TTC549 (cell line): ENCODE results near the gene VARS2.
"Not testable (repeated sequence)": the region's sequence is repeated elsewhere in the genome, so short reads cannot be mapped to it uniquely, and the experiment has no call there.

Experiments
- FAIRE-seq: peaks from 2 replicates; lab custom pipeline; 2012; peaks lifted over from hg19 to GRCh38; lab: Jason Lieb, UNC

The VARS2 gene

DNA sequence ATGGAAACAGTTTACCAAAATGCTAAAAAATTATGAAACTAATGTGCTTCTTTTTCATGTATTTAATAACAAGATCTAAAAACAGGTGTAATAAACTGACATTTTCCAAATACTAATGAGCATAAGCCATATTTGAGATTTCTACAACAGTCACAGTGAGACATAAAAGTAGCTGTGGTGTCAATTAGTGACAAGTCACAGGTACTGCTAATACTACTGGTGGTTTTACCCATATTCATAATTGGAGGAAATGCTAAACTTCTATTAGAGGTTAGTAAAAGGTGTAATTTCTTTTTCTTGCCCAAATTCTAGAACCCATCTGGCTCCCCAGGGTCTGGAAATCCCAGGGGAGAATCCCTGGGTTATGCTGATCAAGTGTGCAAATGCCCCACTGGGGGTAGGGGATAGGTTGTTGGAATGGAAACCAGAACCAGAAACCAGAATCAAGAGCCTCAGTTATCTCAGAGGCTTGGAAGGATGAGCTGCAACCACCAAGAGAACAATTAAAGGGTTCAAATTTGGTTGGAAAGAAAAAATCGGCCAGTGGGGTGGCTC, 13.1 kb upstream of the VARS2 start:
- no peak for FAIRE-seq

DNA sequence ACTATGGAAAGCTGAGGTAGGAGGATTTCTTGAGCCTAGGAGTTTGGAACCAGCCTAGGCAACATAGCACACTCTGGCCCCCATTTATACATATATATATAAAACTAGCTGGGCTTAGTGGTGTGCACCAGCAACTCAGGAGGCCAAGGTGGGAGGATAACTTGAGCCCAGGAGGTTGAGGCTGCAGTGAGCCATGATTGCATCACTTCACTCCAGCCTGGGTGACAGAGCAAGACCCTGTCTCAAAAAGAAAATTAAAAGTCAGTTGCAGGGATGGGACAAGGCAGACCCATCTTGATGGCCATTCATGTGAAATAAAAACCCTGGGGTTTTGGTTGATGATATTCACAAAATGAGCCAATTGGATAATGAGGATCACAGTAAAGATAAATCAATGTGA, 12.6 kb upstream of the VARS2 start:
- FAIRE-seq: no peak

DNA sequence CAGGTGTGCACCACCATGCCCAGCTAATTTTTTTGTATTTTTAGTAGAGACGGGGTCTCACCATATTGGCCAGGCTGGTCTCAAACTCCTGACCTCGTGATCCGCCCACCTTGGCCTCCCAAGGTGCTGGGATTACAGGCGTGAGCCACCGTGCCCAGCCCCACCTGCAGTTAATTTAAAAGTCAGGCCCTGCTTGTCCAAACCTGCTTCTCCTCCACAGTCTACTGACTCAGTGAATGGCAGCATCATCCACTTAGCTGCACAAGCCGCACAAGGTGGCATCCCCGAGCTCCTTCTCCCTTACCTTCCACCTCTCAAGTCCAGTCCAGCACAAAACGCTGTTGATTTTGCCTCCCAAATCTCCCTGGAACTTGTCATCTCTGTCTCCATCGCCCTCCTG, 11.8 kb upstream of the VARS2 start:
- not testable (repeated sequence) for FAIRE-seq

DNA sequence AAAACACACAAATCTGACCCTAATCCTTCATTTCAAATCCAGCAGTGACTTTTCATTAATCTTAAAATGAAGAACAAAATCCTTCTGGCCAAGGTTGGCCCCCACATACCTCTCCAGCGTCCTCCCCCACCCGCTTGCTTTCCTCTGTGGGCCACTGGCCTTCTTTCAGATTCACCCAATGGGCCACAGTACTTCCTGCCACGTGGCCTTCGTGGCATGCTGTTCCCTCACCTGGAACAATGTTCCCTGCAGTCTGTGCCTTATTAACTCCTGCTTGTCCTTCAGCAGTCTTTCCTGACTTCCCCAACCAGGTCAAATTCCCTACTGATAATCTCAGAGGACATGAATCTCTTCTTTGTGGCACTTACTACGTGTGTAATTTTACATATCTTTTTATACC, 11.3 kb upstream of the VARS2 start:
- FAIRE-seq: no peak

DNA sequence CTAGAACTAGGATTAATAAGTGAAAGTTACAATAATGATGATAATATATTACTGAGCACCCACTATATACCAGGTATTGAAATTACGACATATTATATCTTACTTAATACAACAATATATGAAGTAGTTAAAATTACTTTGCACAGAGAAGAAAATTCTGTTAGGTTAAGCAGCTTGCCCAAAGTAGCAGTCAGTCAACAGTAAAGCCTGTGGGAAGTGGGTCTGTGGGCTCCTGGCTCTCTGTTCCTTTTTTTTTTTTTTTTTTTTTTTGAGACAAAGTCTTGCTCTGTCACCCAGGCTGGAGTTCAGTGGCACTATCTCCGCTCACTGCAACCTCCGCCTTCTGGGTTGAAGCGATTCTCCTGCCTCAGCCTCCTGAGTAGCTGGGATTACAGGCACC, 10.8 kb upstream of the VARS2 start:
- FAIRE-seq: no peak

DNA sequence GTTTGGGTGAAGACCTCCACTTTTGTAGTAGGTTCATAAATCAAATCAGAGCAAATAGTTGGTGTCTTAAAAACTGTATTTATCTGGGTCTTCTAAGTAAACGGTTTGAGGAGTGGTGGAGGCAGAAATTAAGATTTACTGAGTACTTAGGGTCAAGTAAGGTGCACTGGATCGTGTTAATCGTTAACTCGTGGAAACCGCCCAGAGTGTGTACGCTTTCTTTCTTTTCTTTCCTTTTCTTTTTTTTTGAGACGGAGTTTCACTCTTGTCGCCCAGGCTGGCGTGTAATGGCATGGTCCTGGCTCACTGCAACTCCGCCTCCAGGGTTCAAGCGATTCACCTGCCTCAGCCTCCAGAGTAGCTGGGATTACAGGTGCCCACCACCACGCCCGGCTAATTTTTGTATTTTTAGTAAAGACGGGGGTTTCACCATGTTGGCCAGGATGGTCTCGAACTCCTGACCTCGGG, 6.7 kb upstream of the VARS2 start:
- not testable (repeated sequence) for FAIRE-seq

DNA sequence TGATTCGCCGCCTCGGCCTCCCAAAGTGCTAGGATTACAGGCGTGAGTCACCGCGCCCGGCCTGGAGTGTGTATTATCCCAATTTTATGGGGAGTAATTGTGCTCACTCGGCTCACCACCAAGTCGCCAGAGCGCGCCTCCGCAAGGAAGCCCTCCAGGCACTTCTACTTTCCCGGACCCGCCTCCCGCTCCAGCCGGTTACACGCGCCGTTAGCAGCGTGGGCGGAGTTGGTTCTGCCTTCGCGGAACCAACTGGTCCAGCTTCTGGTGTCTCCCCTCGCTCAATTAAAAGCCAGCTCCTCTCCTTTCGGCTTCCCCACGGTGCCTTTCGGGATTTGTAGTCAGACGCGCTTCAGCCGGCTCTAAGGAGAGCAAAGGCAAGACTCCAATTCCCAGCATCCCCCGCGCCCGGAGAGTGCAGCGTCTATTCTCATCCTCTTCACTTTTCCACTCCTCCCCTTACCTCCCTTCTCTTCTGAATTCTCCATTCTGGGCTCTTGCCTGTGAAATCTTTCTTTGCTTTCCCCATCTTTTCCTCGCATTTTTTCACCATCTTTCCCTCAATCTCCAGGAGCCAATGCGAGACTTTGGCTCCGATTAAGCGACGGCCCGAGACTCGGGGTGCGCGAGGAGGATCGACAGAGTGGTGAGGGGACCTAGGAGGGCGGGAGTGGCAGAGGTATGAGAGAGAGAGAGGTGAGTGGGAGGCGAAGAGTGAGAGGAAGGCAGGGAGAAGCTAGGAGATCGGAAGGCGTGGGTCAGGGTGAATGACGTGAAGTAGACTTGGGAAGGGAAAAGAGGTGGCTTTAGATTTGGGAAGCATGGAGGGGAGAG, 6.1 kb upstream of the VARS2 start, which contains the start of gene GTF2H4:
Gene GTF2H4 (plus strand): TSS at position 450 of the 834 bp plus-strand sequence.
- FAIRE-seq: peak; percentile 60

DNA sequence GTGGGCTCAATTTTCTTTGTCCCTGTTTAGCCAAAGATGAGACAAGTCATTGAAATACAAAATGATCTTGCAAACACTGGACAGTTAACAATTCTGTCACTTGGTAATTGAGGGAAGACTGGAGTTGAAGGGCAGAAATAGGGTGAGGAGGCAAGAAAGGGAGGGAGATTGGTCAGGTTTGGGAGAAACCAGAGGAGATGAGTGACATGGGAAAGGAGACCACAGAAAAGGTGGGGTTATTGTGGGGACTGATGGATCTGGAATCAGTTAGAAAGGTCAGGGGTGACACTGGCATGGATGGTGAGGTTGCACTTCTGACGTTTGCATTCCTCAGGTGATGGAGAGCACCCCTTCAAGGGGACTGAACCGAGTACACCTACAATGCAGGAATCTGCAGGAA, 5.3 kb upstream of the VARS2 start:
- no peak for FAIRE-seq

DNA sequence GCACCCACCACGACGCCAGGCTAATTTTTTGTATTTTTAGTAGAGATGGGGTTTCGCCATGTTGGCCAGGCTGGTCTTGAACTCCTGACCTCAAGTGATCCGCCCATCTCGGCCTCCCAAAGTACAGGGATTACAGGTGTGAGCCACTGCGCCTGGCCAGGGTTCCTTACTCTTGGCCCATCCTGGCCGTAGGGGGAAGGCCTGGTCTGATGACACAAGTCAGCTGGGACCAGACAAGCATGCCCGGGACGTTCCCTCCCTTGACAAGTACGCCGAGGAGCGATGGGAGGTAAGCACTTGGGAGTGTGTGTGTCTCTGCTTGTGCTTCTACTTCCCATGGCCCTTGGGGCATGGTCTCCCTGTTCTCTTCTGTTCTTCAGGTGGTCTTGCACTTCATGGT, 3.6 kb upstream of the VARS2 start:
- not testable (repeated sequence) for FAIRE-seq

DNA sequence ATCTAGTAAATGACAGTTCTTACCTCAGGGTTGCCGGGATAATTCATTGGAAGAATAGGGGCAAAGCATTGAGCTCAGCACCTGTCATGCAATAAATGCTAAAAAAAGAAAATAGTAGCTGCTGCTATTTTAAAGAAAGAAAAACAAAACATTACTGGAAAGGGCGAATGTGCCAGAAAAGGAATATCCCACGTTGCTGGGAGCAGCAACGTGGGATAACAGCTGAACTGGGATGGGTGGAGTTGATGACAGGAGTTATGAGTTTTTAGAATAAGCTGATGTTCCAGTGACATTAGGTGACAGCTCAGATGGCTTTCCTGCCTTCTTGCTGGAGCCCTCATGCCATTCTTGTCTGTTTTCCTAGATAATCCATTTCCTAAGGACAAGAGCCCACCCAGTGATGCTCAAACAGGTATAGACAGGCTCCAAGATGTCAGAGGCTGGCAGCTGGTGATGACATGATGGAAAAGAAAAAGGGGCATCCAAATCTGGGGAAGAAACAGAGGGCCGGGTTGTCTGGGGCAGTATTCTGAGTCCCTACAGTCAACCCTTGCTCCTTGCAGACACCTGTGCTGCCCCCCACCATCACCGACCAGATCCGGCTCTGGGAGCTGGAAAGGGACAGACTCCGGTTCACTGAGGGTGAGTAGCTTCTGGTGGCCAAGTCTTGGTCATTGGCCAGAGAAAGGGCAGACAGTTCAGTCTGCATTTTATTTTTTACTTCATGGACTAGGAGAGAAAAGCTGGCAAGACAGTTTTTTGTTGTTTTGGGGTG, 1.1 kb upstream of the VARS2 start:
- no peak for FAIRE-seq

DNA sequence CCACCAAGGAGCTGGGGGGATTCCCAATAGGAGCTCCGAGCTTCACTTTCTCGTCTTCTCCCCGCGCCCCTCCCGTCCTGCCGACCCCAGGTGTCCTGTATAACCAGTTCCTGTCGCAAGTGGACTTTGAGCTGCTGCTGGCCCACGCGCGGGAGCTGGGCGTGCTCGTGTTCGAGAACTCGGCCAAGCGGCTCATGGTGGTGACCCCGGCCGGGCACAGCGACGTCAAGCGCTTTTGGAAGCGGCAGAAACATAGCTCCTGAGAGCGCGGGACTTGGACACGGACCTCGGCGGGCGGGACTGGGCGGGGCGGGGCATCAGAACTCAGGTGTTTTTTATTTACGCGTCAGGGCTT, 340 bp upstream of the VARS2 start:
- no peak for FAIRE-seq

DNA sequence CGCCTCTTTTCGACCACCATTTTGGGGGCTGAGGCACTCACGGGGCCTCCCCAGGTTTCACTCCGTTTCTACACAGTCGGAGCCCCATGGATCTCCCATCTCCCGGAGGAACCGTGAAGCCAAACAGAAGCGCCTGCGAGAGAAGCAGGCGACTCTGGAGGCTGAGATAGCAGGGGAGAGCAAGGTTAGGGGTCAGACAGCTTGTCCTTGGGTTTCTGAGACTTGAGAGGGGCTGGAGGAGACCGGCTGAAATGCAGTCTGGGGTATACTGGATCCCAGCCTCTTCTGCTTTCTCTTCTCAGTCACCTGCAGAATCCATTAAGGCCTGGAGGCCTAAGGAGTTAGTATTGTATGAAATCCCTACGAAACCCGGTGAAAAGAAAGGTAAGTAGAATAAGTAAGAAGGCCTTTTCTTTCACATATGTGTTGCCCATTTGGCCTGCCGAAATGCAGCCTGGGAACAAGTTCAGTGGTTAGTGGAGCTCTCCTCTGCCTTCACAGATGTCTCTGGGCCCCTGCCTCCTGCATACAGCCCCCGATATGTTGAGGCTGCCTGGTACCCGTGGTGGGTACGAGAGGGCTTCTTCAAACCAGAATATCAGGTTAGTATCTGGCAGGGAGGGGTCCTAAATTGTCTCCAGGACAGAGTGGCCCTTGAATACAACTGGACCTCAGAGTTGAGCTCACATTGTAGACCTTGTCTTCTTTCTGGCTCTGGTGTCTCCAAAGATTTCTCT, 984 bp downstream of the VARS2 start:
- no peak for FAIRE-seq

DNA sequence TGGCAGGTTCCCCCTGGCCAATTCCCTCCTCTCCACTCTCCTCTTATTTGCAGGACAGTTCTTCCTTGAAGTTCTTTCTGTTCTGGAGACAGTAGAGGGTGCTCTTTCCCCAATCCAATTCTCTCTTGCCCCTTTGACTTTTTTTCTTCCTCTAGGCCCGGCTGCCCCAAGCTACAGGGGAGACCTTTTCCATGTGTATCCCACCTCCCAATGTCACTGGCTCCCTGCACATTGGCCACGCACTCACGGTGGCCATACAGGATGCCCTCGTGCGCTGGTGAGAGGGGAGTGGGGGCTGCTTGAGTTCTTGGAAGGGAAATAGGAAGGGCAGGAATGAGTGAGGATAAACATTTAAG, 1.5 kb downstream of the VARS2 start:
- FAIRE-seq: no peak

DNA sequence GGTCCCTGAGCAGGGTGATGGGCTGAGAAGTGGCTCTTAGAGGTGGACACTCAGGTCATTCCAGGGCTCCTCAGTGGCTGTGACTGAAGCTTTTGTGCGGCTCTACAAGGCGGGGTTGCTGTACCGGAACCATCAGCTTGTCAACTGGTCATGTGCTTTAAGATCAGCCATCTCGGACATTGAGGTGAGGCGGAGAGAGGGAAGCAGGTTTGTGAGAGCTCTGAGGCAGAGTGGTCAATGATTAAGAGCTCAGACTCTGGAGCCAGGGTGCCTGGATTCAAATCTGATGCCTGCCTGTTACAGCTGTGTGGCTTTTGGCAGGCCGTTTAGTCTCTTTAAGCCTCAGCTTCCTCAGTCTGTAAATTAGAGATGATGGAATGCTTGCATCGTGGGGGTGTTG, 3.0 kb downstream of the VARS2 start:
- no peak for FAIRE-seq

DNA sequence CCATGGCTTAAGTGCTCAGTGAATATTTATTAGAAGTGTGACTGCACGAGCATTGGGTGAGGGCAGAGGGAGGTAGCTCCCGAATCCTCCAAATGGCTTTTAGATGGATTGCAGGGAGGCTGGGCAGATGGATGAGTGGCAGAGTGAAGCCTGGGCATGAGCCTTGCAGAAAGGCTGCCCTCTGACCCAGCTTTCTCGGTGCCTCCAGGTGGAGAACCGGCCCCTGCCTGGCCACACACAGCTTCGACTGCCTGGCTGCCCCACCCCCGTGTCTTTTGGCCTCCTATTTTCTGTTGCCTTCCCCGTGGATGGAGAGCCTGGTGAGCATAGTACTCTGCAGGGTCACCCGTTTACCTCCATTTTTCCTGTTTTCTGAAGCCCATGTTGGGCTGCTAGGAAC, 3.4 kb downstream of the VARS2 start:
- FAIRE-seq: no peak

DNA sequence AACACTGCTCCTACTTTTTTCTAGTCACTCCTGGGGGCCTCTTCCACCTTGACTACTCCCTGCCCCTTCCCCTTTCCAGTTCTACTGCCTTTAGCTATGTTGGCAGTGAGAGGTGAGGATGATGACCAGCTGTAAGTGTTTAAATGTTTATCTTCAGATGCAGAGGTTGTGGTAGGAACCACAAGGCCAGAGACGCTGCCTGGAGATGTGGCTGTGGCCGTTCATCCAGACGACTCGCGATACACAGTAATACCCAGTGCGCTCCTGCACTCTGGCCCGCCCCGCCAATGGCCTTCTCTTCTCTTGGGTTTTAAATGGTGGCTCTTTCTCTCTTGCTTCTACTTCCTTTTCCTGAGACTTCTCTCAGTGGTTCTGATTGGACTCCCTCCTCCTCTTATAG, 4.6 kb downstream of the VARS2 start:
- FAIRE-seq: no peak

DNA sequence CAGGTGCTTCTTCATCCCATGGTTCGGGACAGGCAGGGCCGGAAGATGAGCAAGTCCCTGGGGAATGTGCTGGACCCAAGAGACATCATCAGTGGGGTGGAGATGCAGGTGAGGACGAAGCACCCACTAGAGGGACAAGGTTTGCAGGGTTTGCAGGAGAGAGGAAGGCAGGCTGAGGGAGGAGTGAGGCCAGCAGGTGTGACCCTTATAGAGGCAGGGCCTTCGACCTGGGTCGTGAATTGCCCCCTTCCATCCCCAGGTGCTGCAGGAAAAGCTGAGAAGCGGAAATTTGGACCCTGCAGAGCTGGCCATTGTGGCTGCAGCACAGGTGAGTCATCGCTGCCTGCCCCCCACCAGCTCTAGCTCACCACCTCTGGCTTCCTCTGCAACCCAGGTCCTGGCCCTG, 8.4 kb downstream of the VARS2 start:
- FAIRE-seq: no peak

DNA sequence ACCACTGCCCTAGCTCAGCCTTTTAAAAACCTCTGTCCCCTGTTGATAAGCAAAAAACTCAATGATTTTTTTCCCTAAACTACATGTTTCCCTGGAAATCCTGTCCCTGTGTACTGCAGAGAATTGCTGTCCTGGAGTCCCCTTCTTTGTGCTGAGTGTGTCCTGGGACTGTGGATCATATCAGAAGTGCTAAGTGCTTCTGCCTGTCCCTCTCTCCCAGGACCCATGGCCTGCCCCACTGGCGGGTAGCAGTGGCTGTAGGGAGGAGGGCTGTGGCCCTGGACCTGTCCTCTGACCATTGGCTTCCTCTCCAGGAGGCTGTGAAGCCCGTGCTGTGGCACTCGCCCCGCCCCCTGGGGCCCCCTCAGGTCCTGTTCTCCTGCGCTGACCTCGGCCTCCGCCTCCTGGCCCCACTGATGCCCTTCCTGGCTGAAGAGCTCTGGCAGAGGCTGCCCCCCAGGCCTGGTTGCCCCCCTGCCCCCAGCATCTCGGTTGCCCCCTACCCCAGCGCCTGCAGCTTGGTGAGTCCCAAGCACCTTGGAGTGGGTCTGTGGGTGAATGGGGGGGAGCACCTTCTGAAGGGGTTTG, 10.1 kb downstream of the VARS2 start:
- FAIRE-seq: not testable (repeated sequence)

DNA sequence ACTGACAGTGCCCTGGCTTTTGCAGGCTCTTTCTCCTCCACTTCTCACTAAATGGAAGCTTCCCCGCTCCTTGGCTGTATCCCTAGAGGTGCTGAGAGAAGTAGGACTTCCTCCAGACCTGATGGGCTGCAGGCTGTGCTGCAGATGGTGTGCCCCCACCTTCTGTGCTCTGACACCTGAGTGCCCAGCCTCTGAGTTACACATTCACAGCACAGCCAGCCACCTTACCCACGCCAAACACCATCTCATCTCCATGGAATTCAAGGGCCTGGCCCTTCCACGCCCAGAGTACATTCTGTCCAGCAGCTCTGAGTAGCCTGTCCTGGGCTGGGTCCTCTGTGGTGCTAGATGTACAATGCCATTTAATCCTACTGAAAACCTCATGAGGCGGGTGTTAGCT, 12.6 kb downstream of the VARS2 start:
- FAIRE-seq: no peak

DNA sequence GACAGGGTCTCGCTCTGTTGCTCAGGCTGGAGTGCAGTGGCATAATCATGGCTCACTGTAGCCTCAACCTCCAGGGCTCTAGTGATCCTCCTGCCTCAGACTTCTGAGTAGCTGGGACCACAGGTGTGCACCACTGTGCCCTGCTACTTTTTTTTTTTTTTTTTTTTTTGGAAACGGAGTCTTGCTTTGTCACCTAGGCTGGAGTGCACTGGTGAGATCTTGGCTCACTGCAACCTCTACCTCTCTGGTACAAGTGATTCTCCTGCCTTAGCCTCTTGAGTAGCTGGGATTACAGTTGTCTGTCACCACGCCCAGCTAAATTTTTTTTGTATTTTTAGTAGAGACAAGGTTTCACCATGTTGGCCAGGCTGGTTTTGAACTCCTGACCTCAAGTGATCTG, 13.0 kb downstream of the VARS2 start:
- FAIRE-seq: not testable (repeated sequence)

DNA sequence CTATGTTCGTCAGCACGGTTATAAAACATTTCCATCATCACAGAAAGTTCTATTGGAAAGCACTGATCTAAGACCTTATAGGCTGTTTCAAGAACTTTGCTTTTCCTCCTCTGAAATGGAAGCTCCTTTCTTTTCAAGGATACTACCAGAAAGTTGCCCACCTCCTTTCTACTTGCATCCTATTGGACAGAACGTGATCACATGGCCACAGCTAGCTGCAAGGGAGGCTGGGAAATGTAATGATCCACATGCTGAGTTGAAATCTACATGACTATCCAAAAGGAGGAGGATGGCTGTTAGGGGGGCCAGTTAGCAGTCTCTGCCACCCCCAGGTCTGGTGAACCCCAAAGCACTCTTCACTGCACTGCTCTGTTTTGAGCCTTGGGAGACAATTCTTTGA, 14.6 kb downstream of the VARS2 start:
- FAIRE-seq: no peak

DNA sequence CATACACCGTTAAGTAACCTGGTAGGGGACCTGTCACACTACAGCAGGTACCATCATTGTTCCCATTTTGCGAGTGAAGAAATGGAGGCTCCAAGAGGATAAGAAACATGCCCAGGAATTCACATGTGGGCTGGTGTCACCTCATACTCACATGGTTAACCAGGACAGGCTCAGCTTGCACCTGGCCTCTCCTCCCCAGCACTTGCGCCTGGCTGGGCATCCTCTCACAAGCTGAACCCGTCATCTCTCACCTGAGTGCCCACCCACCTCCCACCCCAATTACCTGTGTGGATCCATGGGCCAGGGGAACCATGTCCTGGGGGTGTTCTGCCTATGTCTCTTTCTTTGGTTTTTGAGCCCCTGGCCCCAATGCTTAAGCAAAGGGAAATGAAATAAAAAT, 16.5 kb downstream of the VARS2 start:
- FAIRE-seq: no peak
